Lower leg skin (tissue), 3 donors: Measurements from ENCODE around the gene LIM2.

ENCODE experiments used
- POLR2A ChIP-seq, 2 donors: fragments of 450-650 bp; IDR thresholded peaks; one replicate each; pipeline ENCODE4 v1.6.1; 2016 to 2017; ENCODE audit warnings: antibody characterized with exemption in 2 of 2, mild to moderate bottlenecking in 1 of 2, moderate library complexity in 1 of 2
- TF ChIP-seq, protein P1 (sequence below), 3 donors: fragments of 450-650 bp; IDR thresholded peaks; one replicate each; pipeline ENCODE4 v1.5.1; 2016; ENCODE audit warnings: antibody characterized with exemption in 3 of 3, mild to moderate bottlenecking in 3 of 3, moderate library complexity in 2 of 3

DNA sequence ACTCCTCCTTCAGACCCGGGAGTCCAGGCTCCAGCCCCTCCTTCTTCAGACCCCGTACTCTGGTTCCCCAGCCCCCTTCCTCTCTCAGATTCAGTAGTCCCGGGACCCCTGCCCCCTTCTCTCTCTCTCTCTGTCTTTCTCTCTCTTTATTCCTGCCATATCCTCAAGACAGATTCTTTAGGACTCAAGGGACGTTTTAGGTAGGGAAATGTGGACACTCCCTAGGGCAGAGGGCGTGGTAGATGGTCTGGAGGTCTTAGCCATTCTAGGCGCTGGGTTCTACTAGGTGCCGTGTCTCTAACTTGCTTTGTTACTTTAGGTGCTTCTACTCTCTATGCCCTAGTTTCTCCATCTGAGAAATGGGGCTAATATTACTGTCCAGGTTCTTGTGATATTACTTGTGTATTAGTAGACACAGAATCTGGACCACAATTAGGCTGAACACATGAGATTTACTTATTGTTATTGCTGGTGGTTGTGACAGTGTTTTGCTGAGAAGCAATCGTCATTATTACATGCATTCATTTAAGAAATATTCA is 3.4 kb upstream of the LIM2 start:
- TF ChIP-seq, protein P1, sequence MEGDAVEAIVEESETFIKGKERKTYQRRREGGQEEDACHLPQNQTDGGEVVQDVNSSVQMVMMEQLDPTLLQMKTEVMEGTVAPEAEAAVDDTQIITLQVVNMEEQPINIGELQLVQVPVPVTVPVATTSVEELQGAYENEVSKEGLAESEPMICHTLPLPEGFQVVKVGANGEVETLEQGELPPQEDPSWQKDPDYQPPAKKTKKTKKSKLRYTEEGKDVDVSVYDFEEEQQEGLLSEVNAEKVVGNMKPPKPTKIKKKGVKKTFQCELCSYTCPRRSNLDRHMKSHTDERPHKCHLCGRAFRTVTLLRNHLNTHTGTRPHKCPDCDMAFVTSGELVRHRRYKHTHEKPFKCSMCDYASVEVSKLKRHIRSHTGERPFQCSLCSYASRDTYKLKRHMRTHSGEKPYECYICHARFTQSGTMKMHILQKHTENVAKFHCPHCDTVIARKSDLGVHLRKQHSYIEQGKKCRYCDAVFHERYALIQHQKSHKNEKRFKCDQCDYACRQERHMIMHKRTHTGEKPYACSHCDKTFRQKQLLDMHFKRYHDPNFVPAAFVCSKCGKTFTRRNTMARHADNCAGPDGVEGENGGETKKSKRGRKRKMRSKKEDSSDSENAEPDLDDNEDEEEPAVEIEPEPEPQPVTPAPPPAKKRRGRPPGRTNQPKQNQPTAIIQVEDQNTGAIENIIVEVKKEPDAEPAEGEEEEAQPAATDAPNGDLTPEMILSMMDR (IDR thresholded peaks at IDR 0.05): no peak
- no peak for TF ChIP-seq POLR2A (IDR thresholded peaks at IDR 0.05)
